PFSK-1 (cell line): ENCODE measurements around the gene CD81.

Experiments
- FOXP2 ChIP-seq: optimal IDR thresholded peaks from 2 replicates; pipeline ENCODE3; 2011; ENCODE audit warnings: borderline replicate concordance, control low read depth, inconsistent platforms; ENCODE audit not compliant: insufficient read depth; ENCODE audit errors: extremely low read length, extremely low read depth
- POLR2AphosphoS5 ChIP-seq: IDR thresholded peaks from 2 replicates; pipeline ENCODE4 v1.6.1; 2012; ENCODE audit warnings: low read depth, mild to moderate bottlenecking, control low read depth, low read length, moderate library complexity
- SIN3A ChIP-seq: IDR thresholded peaks from 2 replicates; pipeline ENCODE4 v1.6.1; 2012; ENCODE audit warnings: mild to moderate bottlenecking, low read length, moderate library complexity, borderline replicate concordance; ENCODE audit not compliant: insufficient read depth
- TAF1 ChIP-seq: IDR thresholded peaks from 2 replicates; pipeline ENCODE4 v1.6.1; 2012; ENCODE audit warnings: low read length, control low read depth, borderline replicate concordance; ENCODE audit not compliant: insufficient read depth
- TF ChIP-seq, protein P1 (sequence below), 2 experiments: IDR thresholded peaks; 2 replicates each; pipeline versions ENCODE4 v1.6.1 to v1.8.0; 2011 to 2012; ENCODE audit warnings: low read depth in 2 of 2, low read length in 2 of 2, control low read depth in 1 of 2, inconsistent platforms in 1 of 2, mild to moderate bottlenecking in 1 of 2, moderate library complexity in 1 of 2; ENCODE audit not compliant: insufficient read depth in 1 of 2

CD81 gene

DNA sequence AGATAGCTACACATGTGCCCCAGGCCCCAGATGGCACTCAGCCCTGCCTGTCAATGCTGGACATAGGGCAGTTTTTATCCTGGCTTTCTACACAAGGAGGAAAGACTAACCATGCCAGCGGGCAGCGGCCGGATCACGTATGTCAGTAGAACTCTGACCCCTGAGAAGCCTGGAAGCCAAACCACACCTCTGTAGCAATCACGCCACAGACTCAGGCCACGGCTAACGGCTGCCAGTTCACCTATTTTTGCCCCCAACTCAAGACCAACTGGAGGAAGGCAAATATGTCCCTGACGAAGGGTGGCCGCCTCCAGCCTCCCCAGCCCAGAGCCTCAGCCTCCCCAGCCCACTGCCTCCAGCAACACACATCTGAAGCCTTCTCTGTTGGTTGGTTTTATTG lies 7.2 kb upstream of the CD81 start:
- no peak for TF ChIP-seq POLR2AphosphoS5
- no peak for TF ChIP-seq TAF1
- no peak for TF ChIP-seq SIN3A
- no peak for TF ChIP-seq FOXP2
- TF ChIP-seq, protein P1, sequence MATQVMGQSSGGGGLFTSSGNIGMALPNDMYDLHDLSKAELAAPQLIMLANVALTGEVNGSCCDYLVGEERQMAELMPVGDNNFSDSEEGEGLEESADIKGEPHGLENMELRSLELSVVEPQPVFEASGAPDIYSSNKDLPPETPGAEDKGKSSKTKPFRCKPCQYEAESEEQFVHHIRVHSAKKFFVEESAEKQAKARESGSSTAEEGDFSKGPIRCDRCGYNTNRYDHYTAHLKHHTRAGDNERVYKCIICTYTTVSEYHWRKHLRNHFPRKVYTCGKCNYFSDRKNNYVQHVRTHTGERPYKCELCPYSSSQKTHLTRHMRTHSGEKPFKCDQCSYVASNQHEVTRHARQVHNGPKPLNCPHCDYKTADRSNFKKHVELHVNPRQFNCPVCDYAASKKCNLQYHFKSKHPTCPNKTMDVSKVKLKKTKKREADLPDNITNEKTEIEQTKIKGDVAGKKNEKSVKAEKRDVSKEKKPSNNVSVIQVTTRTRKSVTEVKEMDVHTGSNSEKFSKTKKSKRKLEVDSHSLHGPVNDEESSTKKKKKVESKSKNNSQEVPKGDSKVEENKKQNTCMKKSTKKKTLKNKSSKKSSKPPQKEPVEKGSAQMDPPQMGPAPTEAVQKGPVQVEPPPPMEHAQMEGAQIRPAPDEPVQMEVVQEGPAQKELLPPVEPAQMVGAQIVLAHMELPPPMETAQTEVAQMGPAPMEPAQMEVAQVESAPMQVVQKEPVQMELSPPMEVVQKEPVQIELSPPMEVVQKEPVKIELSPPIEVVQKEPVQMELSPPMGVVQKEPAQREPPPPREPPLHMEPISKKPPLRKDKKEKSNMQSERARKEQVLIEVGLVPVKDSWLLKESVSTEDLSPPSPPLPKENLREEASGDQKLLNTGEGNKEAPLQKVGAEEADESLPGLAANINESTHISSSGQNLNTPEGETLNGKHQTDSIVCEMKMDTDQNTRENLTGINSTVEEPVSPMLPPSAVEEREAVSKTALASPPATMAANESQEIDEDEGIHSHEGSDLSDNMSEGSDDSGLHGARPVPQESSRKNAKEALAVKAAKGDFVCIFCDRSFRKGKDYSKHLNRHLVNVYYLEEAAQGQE (IDR thresholded peaks at IDR 0.05; ENCODE audit: insufficient read depth in 1 of 2, low read depth in 2 of 2, low read length in 2 of 2): no peak

DNA sequence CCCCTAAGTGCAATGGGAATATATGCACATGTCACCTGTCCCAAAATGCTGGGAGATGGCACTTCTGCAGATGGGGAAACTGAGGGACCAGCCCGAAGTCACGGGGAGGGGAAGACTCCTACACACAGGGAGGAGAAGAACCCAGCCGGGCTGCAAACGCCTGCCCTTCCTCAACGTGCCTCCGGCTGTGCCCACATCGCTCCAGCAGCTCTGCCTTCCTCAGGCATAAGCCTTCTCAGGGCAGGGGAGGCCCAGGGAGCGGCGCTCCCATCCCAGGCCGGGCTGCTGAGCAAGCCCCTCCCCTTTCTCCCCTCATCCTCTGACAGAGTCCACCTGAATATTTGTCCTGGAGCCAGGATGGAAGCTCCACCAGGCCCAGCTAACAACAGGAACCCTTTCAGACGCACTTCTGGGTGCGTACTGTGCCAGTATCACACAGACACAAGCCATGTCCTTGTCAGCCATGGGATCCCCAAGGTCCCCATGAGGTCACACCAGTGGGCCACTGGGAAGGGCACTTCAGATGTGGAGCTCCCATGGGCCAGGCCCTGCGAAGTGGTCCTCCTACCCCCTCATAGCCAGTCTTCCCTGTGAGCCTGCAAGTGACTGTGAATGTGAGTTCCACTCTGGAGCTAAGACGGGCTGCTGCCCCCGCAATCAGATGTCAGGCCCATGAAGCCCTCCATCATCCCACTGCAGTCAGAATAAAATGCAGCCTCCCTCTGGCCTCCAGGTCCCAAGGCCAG lies 2.5 kb upstream of the CD81 start:
- TF ChIP-seq POLR2AphosphoS5 (no peak), SIN3A (no peak), FOXP2 (no peak), TAF1 (no peak)

DNA sequence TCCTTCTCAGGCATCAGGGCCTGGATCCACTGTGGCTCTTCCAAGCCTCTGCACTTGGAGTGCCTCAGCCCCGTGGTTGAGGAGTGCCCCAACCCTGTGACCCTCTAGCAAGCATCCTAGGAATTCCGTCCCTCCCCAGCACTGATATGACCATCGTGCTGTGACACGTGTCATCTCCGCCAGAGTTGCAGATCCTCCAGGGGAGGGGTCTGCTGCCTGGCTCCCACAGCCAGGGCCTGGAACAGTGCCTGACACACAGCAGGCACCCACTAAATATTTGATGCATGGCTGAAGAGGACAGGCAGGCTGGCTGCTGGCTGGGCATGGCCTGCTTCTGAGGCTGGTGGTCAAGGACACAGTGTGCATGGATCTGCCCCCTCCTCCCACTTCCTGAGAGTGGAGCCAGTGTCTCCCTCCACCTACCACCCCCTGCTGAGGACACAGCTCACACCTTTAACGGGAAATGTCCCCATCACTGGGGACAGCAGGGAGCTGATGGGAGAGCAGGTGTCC lies 1.7 kb upstream of the CD81 start:
- no peak for TF ChIP-seq TAF1
- no peak for TF ChIP-seq POLR2AphosphoS5
- TF ChIP-seq SIN3A: no peak
- TF ChIP-seq, protein P1 (IDR thresholded peaks at IDR 0.05; ENCODE audit: insufficient read depth in 1 of 2, low read depth in 2 of 2, low read length in 2 of 2): no peak
- no peak for TF ChIP-seq FOXP2

DNA sequence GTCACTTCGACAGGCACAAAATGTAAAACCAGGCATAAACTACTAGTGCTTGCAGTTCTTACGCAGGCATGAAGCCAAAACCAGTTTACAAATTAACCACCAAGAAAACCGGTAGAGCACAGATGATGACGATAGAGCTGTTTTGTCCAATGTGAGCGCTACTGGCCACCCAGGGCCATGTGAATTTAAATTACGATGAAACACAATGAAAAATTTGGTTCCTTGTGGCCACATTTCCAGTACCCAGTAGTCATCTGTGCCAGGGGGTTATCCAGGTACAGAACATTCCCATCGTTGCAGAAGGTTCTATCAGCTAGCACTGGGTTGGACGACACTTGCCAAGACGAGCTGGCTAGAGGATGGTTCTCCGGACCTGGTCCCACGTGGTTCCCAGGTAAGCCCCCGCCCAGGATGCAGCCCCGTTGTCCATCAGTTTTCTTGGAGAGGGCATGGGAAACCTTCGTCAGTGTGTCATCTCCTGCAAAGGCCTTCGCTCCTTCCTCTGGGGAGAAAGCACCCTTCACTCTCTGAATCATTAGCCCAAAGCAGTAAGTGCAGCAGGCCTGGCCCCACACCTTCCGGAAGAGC lies 1.1 kb upstream of the CD81 start:
- TF ChIP-seq, protein P1 (IDR thresholded peaks at IDR 0.05; ENCODE audit: insufficient read depth in 1 of 2, low read depth in 2 of 2, low read length in 2 of 2): no peak
- TF ChIP-seq SIN3A: no peak
- TF ChIP-seq POLR2AphosphoS5: no peak
- TF ChIP-seq FOXP2: no peak
- TF ChIP-seq TAF1: no peak

DNA sequence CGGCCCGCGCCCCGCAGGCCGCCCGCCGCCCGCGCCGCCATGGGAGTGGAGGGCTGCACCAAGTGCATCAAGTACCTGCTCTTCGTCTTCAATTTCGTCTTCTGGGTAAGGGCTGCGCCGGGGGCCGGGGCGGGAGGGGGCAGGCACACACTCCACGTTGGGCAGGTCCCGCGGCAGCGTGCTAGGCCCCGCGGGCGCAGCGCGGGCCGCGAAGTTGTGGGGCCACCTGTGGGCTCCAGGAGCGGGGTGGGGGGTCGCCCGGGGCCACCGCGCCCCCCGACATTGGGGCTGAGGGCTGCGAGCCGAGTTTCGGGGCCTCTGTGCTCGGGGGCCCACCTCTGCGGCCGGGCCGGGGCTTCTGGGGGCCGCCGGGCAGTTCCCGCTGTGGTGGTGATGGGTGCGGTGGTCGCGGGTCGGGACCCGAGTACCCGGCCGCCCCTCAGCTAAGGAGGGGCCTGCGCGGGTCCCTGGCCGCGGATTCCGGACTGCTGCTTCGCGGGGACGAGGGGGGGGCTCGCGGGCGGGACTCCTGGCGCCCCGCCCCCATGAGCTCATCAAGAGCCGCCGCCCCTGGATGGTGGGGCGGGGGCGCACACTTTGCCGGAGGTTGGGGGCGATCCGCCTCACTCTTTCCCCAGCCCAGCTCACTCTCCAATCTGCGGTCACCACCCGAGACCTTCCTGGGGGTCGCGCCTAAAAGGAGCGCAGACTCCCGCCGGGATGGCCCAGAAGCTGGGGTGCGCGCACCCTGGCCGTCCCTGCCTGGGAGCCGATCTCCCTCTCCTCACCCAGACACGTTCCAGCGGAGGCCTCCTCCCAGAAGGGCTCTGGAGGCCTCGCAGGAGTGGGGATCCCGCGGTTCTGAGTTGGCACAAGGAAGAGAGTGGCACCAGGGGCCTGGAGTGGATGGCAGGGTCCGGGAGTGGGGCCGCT lies 667 bp downstream of the CD81 start:
- TF ChIP-seq SIN3A: no peak
- TF ChIP-seq POLR2AphosphoS5: peak; percentile 33; the same call in 1 of the 2 replicates
